ENCODE results near the gene LMF1. TPM values are rescaled to one million over a fixed set of nuclear protein-coding genes. Genes with fewer than 3 reads are reported as not detected.

Gene LMF1
- total RNA-seq, 6 donors from 2014 or later = 20.3 to 147 (median 28.2) TPM

GRCh38 chr16:848510-849253, 122.1 kb downstream of the LMF1 start:
- no peak for ATAC-seq (ENCODE audit: low FRiP score in 2 of 2)
- WGBS, 2 donors = 90 to 94% methylated on average over 35 to 44 of the region's 44 CpGs
- peak in 1 of 2 donors; percentile 43 for DNase-seq
- Histone ChIP-seq H3K4me3 (no peak overlapping the region), H3K27me3 (no peaks in the 10 kb centered on the region), H3K27ac (no peak overlapping the region), H3K36me3 (no peaks in the 10 kb centered on the region), H3K4me1 (no peaks in the 10 kb centered on the region), H3K9me3 (no peaks in the 10 kb centered on the region)
- TF ChIP-seq POLR2AphosphoS5 (IDR thresholded peaks at IDR 0.05) (no peak), POLR2A (IDR thresholded peaks at IDR 0.05) (no peak), CTCF (IDR thresholded peaks at IDR 0.05) (no peak), EP300 (IDR thresholded peaks at IDR 0.05) (no peak)

- no peaks in the 10 kb centered on the region for H3K4me1 ChIP-seq
- no peak for TF ChIP-seq POLR2A (IDR thresholded peaks at IDR 0.05)
- TF ChIP-seq CTCF (IDR thresholded peaks at IDR 0.05) = no peak
- TF ChIP-seq EP300 (IDR thresholded peaks at IDR 0.05) = no peak
- TF ChIP-seq POLR2AphosphoS5 (IDR thresholded peaks at IDR 0.05) = no peak
- peak in 1 of 2 donors; percentile 59 for DNase-seq
- no peak for ATAC-seq (ENCODE audit: low FRiP score in 2 of 2)
- no peaks in the 10 kb centered on the region for H3K9me3 ChIP-seq
- no peak overlapping the region for H3K4me3 ChIP-seq
- WGBS, 2 donors = 92 to 94% methylated on average over 26 to 27 of the region's 33 CpGs
- H3K27me3 ChIP-seq = no peaks in the 10 kb centered on the region
- H3K27ac ChIP-seq = no peak overlapping the region
- H3K36me3 ChIP-seq = no peaks in the 10 kb centered on the region
These were observed 122.9 kb downstream of the LMF1 start for GRCh38 chr16:847681-848445.

GRCh38 chr16:847151-847550, 123.6 kb downstream of the LMF1 start:
- H3K4me3 ChIP-seq = no peak overlapping the region

GRCh38 chr16:845351-845745, 125.4 kb downstream of the LMF1 start:
- DNase-seq = peak in 1 of 2 donors; percentile 58
- Histone ChIP-seq H3K36me3 (no peaks in the 10 kb centered on the region), H3K9me3 (no peaks in the 10 kb centered on the region), H3K4me3 (no peak overlapping the region), H3K27me3 (no peaks in the 10 kb centered on the region), H3K27ac (no peak overlapping the region), H3K4me1 (no peaks in the 10 kb centered on the region)
- TF ChIP-seq POLR2A (IDR thresholded peaks at IDR 0.05) (no peak), EP300 (IDR thresholded peaks at IDR 0.05) (no peak), POLR2AphosphoS5 (IDR thresholded peaks at IDR 0.05) (no peak), CTCF (IDR thresholded peaks at IDR 0.05) (no peak)
- ATAC-seq (ENCODE audit: low FRiP score in 2 of 2) = no peak
- WGBS, 2 donors = 53 to 77% methylated on average over 21 to 26 of the region's 26 CpGs

More at GRCh38 chr16:847151-847550, 123.6 kb downstream of the LMF1 start:
- WGBS, 2 donors = 91 to 94% methylated on average over 10 of the region's 10 CpGs
- no peaks in the 10 kb centered on the region for H3K27me3 ChIP-seq
- H3K9me3 ChIP-seq = no peaks in the 10 kb centered on the region
- no peaks in the 10 kb centered on the region for H3K4me1 ChIP-seq
- TF ChIP-seq POLR2AphosphoS5 (IDR thresholded peaks at IDR 0.05) (no peak), CTCF (IDR thresholded peaks at IDR 0.05) (no peak), EP300 (IDR thresholded peaks at IDR 0.05) (no peak), POLR2A (IDR thresholded peaks at IDR 0.05) (no peak)
- DNase-seq (no peak), ATAC-seq (ENCODE audit: low FRiP score in 2 of 2) (no peak)
- H3K36me3 ChIP-seq = no peaks in the 10 kb centered on the region
- H3K27ac ChIP-seq = no peak overlapping the region

Data from upper lobe of left lung (tissue), 6 donors.